Ishikawa (cell line): ENCODE measurements around the gene PCDH15.

Source experiments
- CEBPB ChIP-seq: IDR thresholded peaks from 2 replicates; pipeline ENCODE4 v1.6.1; 2012
- CREB1 ChIP-seq: IDR thresholded peaks from 2 replicates; pipeline ENCODE4 v1.6.1; 2012; ENCODE audit warnings: low read depth
- EGR1 ChIP-seq: IDR thresholded peaks from 2 replicates; pipeline ENCODE4 v1.6.1; 2012
- EP300 ChIP-seq: IDR thresholded peaks from 2 replicates; pipeline ENCODE4 v1.6.1; 2012; ENCODE audit warnings: borderline replicate concordance
- FOXM1 ChIP-seq: IDR thresholded peaks from 2 replicates; pipeline ENCODE4 v1.6.1; 2012; ENCODE audit warnings: low read depth, borderline replicate concordance
- MAX ChIP-seq: IDR thresholded peaks from 2 replicates; pipeline ENCODE4 v1.6.1; 2012
- NFIC ChIP-seq: IDR thresholded peaks from 2 replicates; pipeline ENCODE4 v1.6.1; 2012
- RAD21 ChIP-seq: IDR thresholded peaks from 2 replicates; pipeline ENCODE4 v1.6.1; 2012; ENCODE audit warnings: low read depth
- REST ChIP-seq: IDR thresholded peaks from 2 replicates; pipeline ENCODE4 v1.6.1; 2012; ENCODE audit warnings: low read depth, mild to moderate bottlenecking
- TAF1 ChIP-seq: IDR thresholded peaks from 2 replicates; pipeline ENCODE4 v1.6.1; 2012; ENCODE audit warnings: low read depth, mild to moderate bottlenecking
- TCF12 ChIP-seq: IDR thresholded peaks from 2 replicates; pipeline ENCODE4 v1.6.1; 2012; ENCODE audit warnings: low read depth
- TEAD4 ChIP-seq: IDR thresholded peaks from 2 replicates; pipeline ENCODE4 v1.6.1; 2012
- USF1 ChIP-seq: IDR thresholded peaks from 2 replicates; pipeline ENCODE4 v1.6.1; 2012
- YY1 ChIP-seq: IDR thresholded peaks from 2 replicates; pipeline ENCODE4 v1.6.1; 2012; ENCODE audit warnings: low read depth
- ZBTB7A ChIP-seq: IDR thresholded peaks from 2 replicates; pipeline ENCODE4 v1.6.1; 2012; ENCODE audit warnings: low read depth

The PCDH15 gene

GRCh38 chr10:53980210-53980609 is 820.8 kb downstream of the PCDH15 start:
- TF ChIP-seq NFIC (no peak), FOXM1 (no peak), EGR1 (no peak), TCF12 (no peak), RAD21 (no peak), REST (no peak), CREB1 (no peak)

GRCh38 chr10:53978301-53978700 is 822.7 kb downstream of the PCDH15 start:
- TF ChIP-seq CREB1 (no peak), TCF12 (no peak), REST (no peak), MAX (no peak), EP300 (no peak), CEBPB (no peak), TAF1 (no peak), YY1 (no peak), USF1 (no peak), ZBTB7A (no peak), EGR1 (no peak), TEAD4 (no peak), RAD21 (no peak), NFIC (no peak)

GRCh38 chr10:53977267-53977666 is 823.8 kb downstream of the PCDH15 start:
- no peak for TF ChIP-seq CEBPB
- TF ChIP-seq NFIC, result no peak
- no peak for TF ChIP-seq MAX
- no peak for TF ChIP-seq EP300
- no peak for TF ChIP-seq ZBTB7A
- TF ChIP-seq TAF1, result no peak
- no peak for TF ChIP-seq REST
- no peak for TF ChIP-seq YY1
- no peak for TF ChIP-seq TEAD4
- TF ChIP-seq FOXM1, result no peak
- TF ChIP-seq USF1, result no peak
- no peak for TF ChIP-seq RAD21
- no peak for TF ChIP-seq EGR1

- TF ChIP-seq ZBTB7A (no peak), NFIC (no peak), FOXM1 (no peak), TCF12 (no peak), EP300 (no peak)
These were observed 843.6 kb downstream of the PCDH15 start for GRCh38 chr10:53957401-53957800.

- TF ChIP-seq ZBTB7A (no peak), EP300 (no peak), TCF12 (no peak), RAD21 (no peak), TEAD4 (no peak), FOXM1 (no peak), TAF1 (no peak), NFIC (no peak), CREB1 (no peak), MAX (no peak), CEBPB (no peak), EGR1 (no peak)
These were observed 845.9 kb downstream of the PCDH15 start for GRCh38 chr10:53955091-53955490.
